B cell (primary cell): ENCODE measurements around the gene ERC2. TPM values are rescaled to one million over a fixed set of nuclear protein-coding genes. Genes with fewer than 3 reads are reported as not detected.

Source experiments
- ATAC-seq: fragments of 200-7000 bp; cut with Tn5 transposase; one replicate; pipeline ENCODE4 v1.10.0; 2021; ENCODE audit warnings: low read depth, mild to moderate bottlenecking, moderate number of reproducible peaks, moderate library complexity
- CTCF ChIA-PET: fragments of 350-600 bp; sonication (Branson Sonifier 250); formaldehyde crosslinking; loops from one replicate; lab custom pipeline; 2021; ENCODE audit warnings: antibody characterized with exemption, inconsistent platforms; lab: Charles Lee
- POLR2A ChIA-PET: fragments of 350-600 bp; sonication (Branson Sonifier 250); formaldehyde crosslinking; loops from one replicate; lab custom pipeline; 2021; ENCODE audit warnings: antibody characterized with exemption; lab: Charles Lee
- DNase-seq: peaks from one replicate; pipeline ENCODE4 v3.0.0; 2013
- H2AFZ ChIP-seq: 2 replicates; pipeline ENCODE4 v1.6.1; 2012; ENCODE audit warnings: mild to moderate bottlenecking, low read depth, low read length; ENCODE audit not compliant: insufficient read depth, poor library complexity, severe bottlenecking
- H3K27ac ChIP-seq, 2 donors: 1 replicate in 1 of 2; 2 replicates in 1 of 2; pipeline ENCODE4 v1.5.1; 2012 to 2013; ENCODE audit warnings: low read length in 2 of 2, mild to moderate bottlenecking in 2 of 2, moderate library complexity in 1 of 2
- H3K27me3 ChIP-seq, 4 experiments: fragments of 200-600 bp in 1 of 4; sonication (generic) in 1 of 4; replicated peaks in 1 of 4; 1 replicate in 2 of 4; 2 replicates in 2 of 4; pipeline versions ENCODE4 v1.6.1 to v1.7.0; 2013 to 2016; ENCODE audit warnings: low read length in 3 of 4, mild to moderate bottlenecking in 2 of 4, mixed read lengths in 1 of 4, moderate library complexity in 1 of 4; ENCODE audit not compliant: insufficient read depth in 4 of 4, control insufficient read depth in 3 of 4; ENCODE audit errors: control extremely low read depth in 1 of 4
- H3K36me3 ChIP-seq, 2 experiments: replicated peaks in 1 of 2; 1 replicate in 1 of 2; 2 replicates in 1 of 2; pipeline versions ENCODE4 v1.6.1 to v1.7.1; 2013; ENCODE audit warnings: low read length in 1 of 2; ENCODE audit not compliant: insufficient read depth in 2 of 2, control insufficient read depth in 1 of 2; ENCODE audit errors: control extremely low read depth in 1 of 2, extremely low read depth in 1 of 2
- H3K4me1 ChIP-seq, 2 donors: fragments of 200-600 bp in 1 of 2; sonication (generic) in 1 of 2; 1 replicate in 1 of 2; 2 replicates in 1 of 2; pipeline versions ENCODE4 v1.5.1 to v1.6.1; 2013 to 2017; ENCODE audit warnings: low read length in 2 of 2; ENCODE audit not compliant: control insufficient read depth in 2 of 2, insufficient read depth in 2 of 2
- H3K4me2 ChIP-seq: replicated peaks from 2 replicates; pipeline ENCODE3; 2012; ENCODE audit warnings: mild to moderate bottlenecking, low read depth, low read length; ENCODE audit not compliant: poor library complexity, severe bottlenecking
- H3K4me3 ChIP-seq, 5 experiments: fragments of 200-600 bp in 1 of 5; sonication (generic) in 1 of 5; 1 replicate in 3 of 5; 2 replicates in 2 of 5; pipeline versions ENCODE4 v1.5.1 to v1.7.0; 2011 to 2016; ENCODE audit warnings: low read length in 4 of 5, mild to moderate bottlenecking in 4 of 5, low read depth in 2 of 5, control low read depth in 1 of 5, moderate library complexity in 1 of 5; ENCODE audit not compliant: insufficient read depth in 1 of 5; ENCODE audit errors: control extremely low read depth in 1 of 5, extremely low read depth in 1 of 5
- H3K79me2 ChIP-seq: fragments of 200-600 bp; sonication (generic); one replicate; pipeline ENCODE4 v1.6.0; 2016; ENCODE audit warnings: low read length; ENCODE audit not compliant: control insufficient read depth, insufficient read depth
- H3K9ac ChIP-seq: fragments of 200-600 bp; sonication (generic); 2 replicates; pipeline ENCODE4 v1.6.1; 2017; ENCODE audit warnings: mild to moderate bottlenecking, low read length, moderate library complexity
- H3K9me3 ChIP-seq, 3 donors: one replicate each; pipeline versions ENCODE4 v1.6.1 to v1.7.1; 2013; ENCODE audit warnings: low read length in 2 of 3; ENCODE audit not compliant: control insufficient read depth in 2 of 3, insufficient read depth in 1 of 3; ENCODE audit errors: control extremely low read depth in 1 of 3
- H4K20me1 ChIP-seq: 2 replicates; pipeline ENCODE4 v1.6.0; 2012; ENCODE audit warnings: mild to moderate bottlenecking, low read length; ENCODE audit not compliant: insufficient read depth, control insufficient read depth, poor library complexity, severe bottlenecking
- H3K27ac Mint-ChIP-seq: one replicate; pipeline ENCODE4 v1.8.0; 2021; ENCODE audit warnings: mixed read lengths
- H3K27me3 Mint-ChIP-seq: one replicate; pipeline ENCODE4 v1.8.0; 2021; ENCODE audit warnings: mixed read lengths
- H3K4me1 Mint-ChIP-seq: one replicate; pipeline ENCODE4 v1.8.0; 2021; ENCODE audit warnings: mixed read lengths
- H3K4me3 Mint-ChIP-seq: one replicate; pipeline ENCODE4 v1.8.0; 2021; ENCODE audit warnings: mixed read lengths
- H3K9me3 Mint-ChIP-seq: one replicate; pipeline ENCODE4 v1.8.0; 2022; ENCODE audit warnings: mixed read lengths; ENCODE audit not compliant: insufficient read depth
- CTCF ChIP-seq: fragments of 200-600 bp; IDR thresholded peaks from one replicate; pipeline ENCODE4 v1.8.0; 2022; ENCODE audit warnings: antibody characterized with exemption, mild to moderate bottlenecking
- EZH2 ChIP-seq: IDR thresholded peaks from 2 replicates; pipeline ENCODE4 v1.6.1; 2012; ENCODE audit warnings: borderline replicate concordance, low read depth, mild to moderate bottlenecking, moderate library complexity, low read length; ENCODE audit not compliant: insufficient read depth, poor library complexity, severe bottlenecking
- WGBS: methylation state at CpG from one replicate; pipeline ENCODE4 v1.1.5; 2013; ENCODE audit warnings: missing lambda C conversion rate; ENCODE audit not compliant: insufficient coverage; 5-methylcytosine and 5-hydroxymethylcytosine counted together
- intact Hi-C: fragments of 100-400 bp; cut with micrococcal nuclease; formaldehyde crosslinking; loops from one replicate; pipeline ENCODE4 v1.10.0; 2022
- polyA plus RNA-seq: library from polyadenylated mRNA; depleted of rRNA; stranded (reverse); fragments of >200 nt; gene quantifications from 2 replicates; pipeline ENCODE4 v1.2.3, GENCODE V29; 2012
- total RNA-seq, 2 donors: library from RNA; stranded (reverse); fragments of 120-200 nt in 1 of 2; gene quantifications; 1 replicate in 1 of 2; 2 replicates in 1 of 2; pipeline versions ENCODE4 v1.2.3 to v1.2.4, GENCODE V29; 2013 to 2022

Gene ERC2
- total and polyA plus RNA-seq, 2 donors (not counting 1 experiment from before 2014, with no cell fraction given) = not detected

- WGBS = 100% methylated on average over 1 of the region's 3 CpGs
- no peaks in the 10 kb centered on the region for H3K9me3 ChIP-seq
- no peak for TF ChIP-seq CTCF
- H3K4me1 Mint-ChIP-seq = no peaks in the 10 kb centered on the region
- no peaks in the 10 kb centered on the region for H3K36me3 ChIP-seq
- H3K9ac ChIP-seq = no peak overlapping the region
- no peak overlapping the region for H3K27ac ChIP-seq
- ATAC-seq = no peak
- no peaks in the 10 kb centered on the region for H3K79me2 ChIP-seq
- H3K9me3 Mint-ChIP-seq = no peaks in the 10 kb centered on the region
- DNase-seq = no peak
- no peak overlapping the region for H3K4me3 ChIP-seq
- intact Hi-C loops = no loop called here
- no peaks in the 10 kb centered on the region for H4K20me1 ChIP-seq
- H3K27me3 Mint-ChIP-seq = no peaks in the 10 kb centered on the region
- H3K4me3 Mint-ChIP-seq = no peak overlapping the region
- H3K4me1 ChIP-seq = no peaks in the 10 kb centered on the region
- ChIA-PET CTCF (no interaction called here), POLR2A (no interaction called here)
- peaks cover 0 to 4% (median 0%) of the 10 kb centered on the region in 4 experiments for H3K27me3 ChIP-seq
- H3K4me2 ChIP-seq = no peak overlapping the region
- no peak overlapping the region for H2AFZ ChIP-seq
- no peak overlapping the region for H3K27ac Mint-ChIP-seq
Measured at GRCh38 chr3:55501905-55502304, 966.4 kb downstream of the ERC2 start.

- ChIA-PET CTCF (no interaction called here), POLR2A (no interaction called here)
- Histone ChIP-seq H4K20me1 (no peaks in the 10 kb centered on the region), H3K4me3 (no peak overlapping the region), H2AFZ (no peak overlapping the region), H3K4me2 (no peak overlapping the region), H3K79me2 (no peaks in the 10 kb centered on the region), H3K36me3 (no peaks in the 10 kb centered on the region), H3K9ac (no peak overlapping the region), H3K9me3 (no peaks in the 10 kb centered on the region), H3K27me3 (peaks cover 0 to 5% (median 0%) of the 10 kb centered on the region in 4 experiments), H3K4me1 (no peaks in the 10 kb centered on the region), H3K27ac (no peak overlapping the region)
- H3K4me1 Mint-ChIP-seq = no peaks in the 10 kb centered on the region
- no peaks in the 10 kb centered on the region for H3K27me3 Mint-ChIP-seq
- no peak overlapping the region for H3K27ac Mint-ChIP-seq
- intact Hi-C loops = no loop called here
- no peaks in the 10 kb centered on the region for H3K9me3 Mint-ChIP-seq
- ATAC-seq (no peak), DNase-seq (no peak)
- TF ChIP-seq CTCF (no peak), EZH2 (no peak)
- 100% methylated on average over 1 of the region's 5 CpGs for WGBS
- no peak overlapping the region for H3K4me3 Mint-ChIP-seq
Measured at GRCh38 chr3:55500555-55501330, 967.5 kb downstream of the ERC2 start.
